ENCODE measurements around the gene WDR17.

Gene WDR17

DNA sequence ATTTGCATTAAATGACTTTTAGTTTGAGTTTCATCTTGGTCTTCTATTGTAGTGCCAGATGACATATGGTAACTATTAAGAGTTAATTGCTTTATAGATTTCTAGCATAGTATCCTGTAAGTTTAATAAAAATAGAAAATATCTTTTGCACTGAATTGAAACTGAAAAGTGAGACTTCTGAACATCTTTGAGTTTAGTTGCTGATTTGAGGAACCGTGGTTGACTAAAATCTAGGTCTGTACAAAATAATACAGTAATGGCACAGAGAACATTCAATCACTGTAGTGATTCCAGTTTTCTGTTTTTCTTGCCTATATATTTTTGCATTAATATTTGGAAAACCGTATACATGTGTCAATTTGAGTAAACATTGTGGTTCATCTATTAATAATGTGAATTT lies 69.0 kb downstream of the WDR17 start:
- peaks cover 0 to 2% (median 0%) of the 10 kb centered on the region in 4 experiments for H3K36me3 ChIP-seq (ENCODE audit: control insufficient read depth in 4 of 4, insufficient read depth in 4 of 4, low read length in 3 of 4)
- no CpG with 5 or more reads among the region's 2 CpGs for WGBS (ENCODE audit: insufficient coverage)
- POLR2A ChIA-PET, result no interaction called here

DNA sequence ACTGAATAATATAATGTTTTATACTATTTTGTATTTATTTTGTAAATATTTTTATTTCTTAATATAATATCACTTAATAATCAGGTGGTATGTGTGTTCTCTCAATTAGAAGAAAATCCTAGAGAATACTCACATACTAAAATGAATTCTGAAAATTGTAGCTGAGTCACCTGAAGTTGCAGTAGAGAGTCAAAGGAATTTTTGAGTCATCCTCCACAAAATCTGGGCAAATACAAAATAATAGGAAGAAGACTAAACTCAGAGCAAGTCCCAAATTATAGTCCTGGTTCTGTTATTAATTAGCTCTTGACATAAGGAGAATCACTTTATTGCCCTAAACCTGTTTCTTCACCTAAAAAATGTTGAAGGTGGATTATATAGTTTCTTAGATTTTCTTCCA lies 72.0 kb downstream of the WDR17 start:
- H3K9me3 ChIP-seq (ENCODE audit: control extremely low read depth in 1 of 5, control insufficient read depth in 4 of 5, insufficient read depth in 2 of 5, low read depth in 1 of 5, low read length in 4 of 5), result no peaks in the 10 kb centered on the region
- no peak overlapping the region for H3K4me3 ChIP-seq (ENCODE audit: control insufficient read depth in 1 of 7, extremely low read depth in 1 of 7, insufficient read depth in 4 of 7, low read depth in 2 of 7, low read length in 6 of 7)
- H3K27me3 ChIP-seq (replicated peaks in 2 of 5; ENCODE audit: control insufficient read depth in 4 of 5, insufficient read depth in 5 of 5, low read length in 4 of 5), result no peaks in the 10 kb centered on the region
- peaks cover 0 to 2% (median 0%) of the 10 kb centered on the region in 4 experiments for H3K36me3 ChIP-seq (ENCODE audit: control insufficient read depth in 4 of 4, insufficient read depth in 4 of 4, low read length in 3 of 4)
- no peak for DNase-seq
- no peaks in the 10 kb centered on the region for H3K4me1 ChIP-seq (ENCODE audit: control extremely low read depth in 1 of 4, control insufficient read depth in 4 of 4, insufficient read depth in 4 of 4, low read length in 3 of 4)
- ChIA-PET POLR2A (no interaction called here), CTCF (no interaction called here)
- H3K27ac ChIP-seq (ENCODE audit: insufficient read depth in 1 of 2, low read depth in 1 of 2, low read length in 2 of 2, poor library complexity in 1 of 2, severe bottlenecking in 2 of 2), result no peak overlapping the region

More for the DNA sequence above, 69.0 kb downstream of the WDR17 start:
- Histone ChIP-seq H3K4me1 (ENCODE audit: control extremely low read depth in 1 of 4, control insufficient read depth in 4 of 4, insufficient read depth in 4 of 4, low read length in 3 of 4) (no peaks in the 10 kb centered on the region), H3K4me3 (ENCODE audit: control insufficient read depth in 1 of 7, extremely low read depth in 1 of 7, insufficient read depth in 4 of 7, low read depth in 2 of 7, low read length in 6 of 7) (no peak overlapping the region), H3K27me3 (replicated peaks in 2 of 5; ENCODE audit: control insufficient read depth in 4 of 5, insufficient read depth in 5 of 5, low read length in 4 of 5) (no peaks in the 10 kb centered on the region), H3K27ac (ENCODE audit: insufficient read depth in 1 of 2, low read depth in 1 of 2, low read length in 2 of 2, poor library complexity in 1 of 2, severe bottlenecking in 2 of 2) (no peak overlapping the region), H3K9me3 (ENCODE audit: control extremely low read depth in 1 of 5, control insufficient read depth in 4 of 5, insufficient read depth in 2 of 5, low read depth in 1 of 5, low read length in 4 of 5) (no peaks in the 10 kb centered on the region)
- DNase-seq, result no peak
- CTCF ChIA-PET, result no interaction called here

DNA sequence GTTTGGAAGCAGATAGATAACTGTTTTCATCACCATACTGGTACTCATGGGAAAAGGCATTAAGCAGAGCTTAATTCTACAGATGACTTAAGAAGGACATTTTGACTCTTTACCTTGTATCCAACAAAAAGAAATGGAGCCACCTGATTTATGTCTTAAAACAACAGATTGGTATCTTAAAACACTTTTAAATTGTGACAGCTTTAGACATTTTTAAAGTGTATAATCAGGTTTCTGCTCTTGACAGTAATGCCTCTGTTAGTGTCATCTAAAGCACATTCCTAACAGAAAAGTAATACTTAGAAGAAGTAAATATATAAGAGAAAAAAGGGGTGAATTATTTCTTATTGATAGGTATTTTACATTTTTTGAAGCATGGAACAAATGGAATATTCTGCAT lies 73.9 kb downstream of the WDR17 start:
- no peaks in the 10 kb centered on the region for H3K27me3 ChIP-seq (replicated peaks in 2 of 5; ENCODE audit: control insufficient read depth in 4 of 5, insufficient read depth in 5 of 5, low read length in 4 of 5)
- no peaks in the 10 kb centered on the region for H3K4me1 ChIP-seq (ENCODE audit: control extremely low read depth in 1 of 4, control insufficient read depth in 4 of 4, insufficient read depth in 4 of 4, low read length in 3 of 4)
- DNase-seq, result no peak
- no peak overlapping the region for H3K27ac ChIP-seq (ENCODE audit: insufficient read depth in 1 of 2, low read depth in 1 of 2, low read length in 2 of 2, poor library complexity in 1 of 2, severe bottlenecking in 2 of 2)
- CTCF ChIA-PET, result no interaction called here
- H3K9me3 ChIP-seq (ENCODE audit: control extremely low read depth in 1 of 5, control insufficient read depth in 4 of 5, insufficient read depth in 2 of 5, low read depth in 1 of 5, low read length in 4 of 5), result no peaks in the 10 kb centered on the region
- POLR2A ChIA-PET, result no interaction called here
- no peak overlapping the region for H3K4me3 ChIP-seq (ENCODE audit: control insufficient read depth in 1 of 7, extremely low read depth in 1 of 7, insufficient read depth in 4 of 7, low read depth in 2 of 7, low read length in 6 of 7)
- H3K36me3 ChIP-seq (ENCODE audit: control insufficient read depth in 4 of 4, insufficient read depth in 4 of 4, low read length in 3 of 4), result peaks cover 0 to 2% (median 0%) of the 10 kb centered on the region in 4 experiments

DNA sequence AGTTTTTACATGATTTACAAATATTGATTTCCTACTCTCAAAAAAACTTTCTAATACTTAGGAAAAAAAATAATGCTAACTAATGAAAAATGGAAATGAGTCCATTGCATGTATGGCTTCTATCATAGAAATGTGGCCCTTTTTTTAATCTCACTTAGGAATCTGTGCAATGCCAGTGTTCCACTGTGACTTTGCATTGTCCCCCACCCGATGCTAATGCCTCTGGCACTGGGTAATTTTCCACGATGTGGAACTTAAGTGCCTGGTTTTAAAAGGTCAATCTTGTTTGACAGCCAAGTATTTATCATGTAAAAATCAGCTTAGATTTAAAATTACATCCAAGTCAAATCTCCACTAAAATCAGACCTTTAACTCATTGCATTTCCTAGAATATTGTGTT lies 76.6 kb downstream of the WDR17 start:
- Histone ChIP-seq H3K4me1 (ENCODE audit: control extremely low read depth in 1 of 4, control insufficient read depth in 4 of 4, insufficient read depth in 4 of 4, low read length in 3 of 4) (no peaks in the 10 kb centered on the region), H3K9me3 (ENCODE audit: control extremely low read depth in 1 of 5, control insufficient read depth in 4 of 5, insufficient read depth in 2 of 5, low read depth in 1 of 5, low read length in 4 of 5) (no peaks in the 10 kb centered on the region), H3K36me3 (ENCODE audit: control insufficient read depth in 4 of 4, insufficient read depth in 4 of 4, low read length in 3 of 4) (peaks cover 0 to 2% (median 0%) of the 10 kb centered on the region in 4 experiments), H3K4me3 (ENCODE audit: control insufficient read depth in 1 of 7, extremely low read depth in 1 of 7, insufficient read depth in 4 of 7, low read depth in 2 of 7, low read length in 6 of 7) (no peak overlapping the region), H3K27ac (ENCODE audit: insufficient read depth in 1 of 2, low read depth in 1 of 2, low read length in 2 of 2, poor library complexity in 1 of 2, severe bottlenecking in 2 of 2) (no peak overlapping the region), H3K27me3 (replicated peaks in 2 of 5; ENCODE audit: control insufficient read depth in 4 of 5, insufficient read depth in 5 of 5, low read length in 4 of 5) (no peaks in the 10 kb centered on the region)
- CTCF ChIA-PET, result interaction anchor here (1.6 kb wide), 1 partner anchor 9 kb away, joined by 5 read pairs; no protein-coding TSS in a partner anchor
- POLR2A ChIA-PET, result no interaction called here
- no peak for DNase-seq
- 100% methylated on average over 1 of the region's 2 CpGs for WGBS (ENCODE audit: insufficient coverage)

DNA sequence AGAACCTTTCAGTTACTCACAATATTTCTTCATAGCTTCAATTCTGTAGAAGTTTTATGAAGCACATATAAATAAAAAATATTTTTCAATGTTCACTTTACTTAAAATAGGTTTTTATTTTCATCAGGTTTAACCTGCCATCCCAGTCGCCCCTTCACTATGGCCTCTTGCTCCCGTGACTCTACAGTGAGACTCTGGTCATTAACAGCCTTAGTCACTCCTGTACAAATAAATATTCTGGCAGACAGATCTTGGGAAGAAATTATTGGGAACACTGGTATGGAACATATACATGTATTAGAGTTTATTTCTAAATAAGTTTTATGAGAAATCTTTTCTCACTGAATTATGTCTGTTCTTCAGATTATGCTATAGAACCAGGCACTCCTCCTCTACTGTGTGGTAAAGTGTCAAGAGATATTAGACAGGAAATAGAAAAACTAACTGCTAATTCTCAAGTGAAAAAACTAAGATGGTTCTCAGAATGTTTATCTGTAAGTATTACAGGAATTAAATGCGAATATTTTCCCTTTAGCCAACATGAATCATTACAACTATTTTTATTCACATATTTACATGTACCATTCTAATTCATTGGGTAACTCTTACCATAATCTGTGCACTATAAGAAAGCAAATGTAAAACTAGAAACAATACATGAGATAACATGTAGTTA lies 84.2 kb downstream of the WDR17 start:
- Histone ChIP-seq H3K36me3 (ENCODE audit: control insufficient read depth in 4 of 4, insufficient read depth in 4 of 4, low read length in 3 of 4) (no peaks in the 10 kb centered on the region), H3K4me1 (ENCODE audit: control extremely low read depth in 1 of 4, control insufficient read depth in 4 of 4, insufficient read depth in 4 of 4, low read length in 3 of 4) (no peaks in the 10 kb centered on the region), H3K9me3 (ENCODE audit: control extremely low read depth in 1 of 5, control insufficient read depth in 4 of 5, insufficient read depth in 2 of 5, low read depth in 1 of 5, low read length in 4 of 5) (no peaks in the 10 kb centered on the region), H3K4me3 (ENCODE audit: control insufficient read depth in 1 of 7, extremely low read depth in 1 of 7, insufficient read depth in 4 of 7, low read depth in 2 of 7, low read length in 6 of 7) (no peak overlapping the region), H3K27me3 (replicated peaks in 2 of 5; ENCODE audit: control insufficient read depth in 4 of 5, insufficient read depth in 5 of 5, low read length in 4 of 5) (no peaks in the 10 kb centered on the region), H3K27ac (ENCODE audit: insufficient read depth in 1 of 2, low read depth in 1 of 2, low read length in 2 of 2, poor library complexity in 1 of 2, severe bottlenecking in 2 of 2) (no peak overlapping the region)
- WGBS (ENCODE audit: insufficient coverage), result 100% methylated on average over 2 of the region's 3 CpGs
- CTCF ChIA-PET, result interaction anchor here (0.8 to 3.0 kb wide), 6 partner anchors 127 to 194 kb away, joined by 3 to 17 read pairs (median 4); no protein-coding TSS in a partner anchor
- POLR2A ChIA-PET, result no interaction called here
- no peak for DNase-seq

DNA sequence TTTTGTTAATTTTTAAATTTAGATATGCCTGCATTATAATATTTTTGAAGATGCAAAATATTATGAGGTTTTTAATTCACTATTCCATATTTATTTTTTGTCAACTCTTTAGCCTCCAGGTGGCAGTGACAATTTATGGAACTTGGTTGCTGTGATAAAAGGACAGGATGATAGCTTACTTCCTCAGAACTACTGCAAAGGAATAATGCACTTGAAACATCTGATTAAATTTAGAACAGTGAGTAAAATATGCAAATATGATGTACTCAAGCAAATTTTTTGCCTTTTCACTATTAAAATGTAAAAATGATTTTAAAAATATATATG lies 84.7 kb downstream of the WDR17 start:
- H3K36me3 ChIP-seq (ENCODE audit: control insufficient read depth in 4 of 4, insufficient read depth in 4 of 4, low read length in 3 of 4), result no peaks in the 10 kb centered on the region
- CTCF ChIA-PET, result interaction anchor here (0.9 to 3.0 kb wide), 6 partner anchors 19 to 194 kb away, joined by 3 to 17 read pairs (median 4); partner anchors contain the start of gene SPATA4
- peak; percentile 22 to 52 (median 51) for DNase-seq
- no peaks in the 10 kb centered on the region for H3K4me1 ChIP-seq (ENCODE audit: control extremely low read depth in 1 of 4, control insufficient read depth in 4 of 4, insufficient read depth in 4 of 4, low read length in 3 of 4)
- H3K9me3 ChIP-seq (ENCODE audit: control extremely low read depth in 1 of 5, control insufficient read depth in 4 of 5, insufficient read depth in 2 of 5, low read depth in 1 of 5, low read length in 4 of 5), result no peaks in the 10 kb centered on the region
- H3K4me3 ChIP-seq (ENCODE audit: control insufficient read depth in 1 of 7, extremely low read depth in 1 of 7, insufficient read depth in 4 of 7, low read depth in 2 of 7, low read length in 6 of 7), result no peak overlapping the region
- no peaks in the 10 kb centered on the region for H3K27me3 ChIP-seq (replicated peaks in 2 of 5; ENCODE audit: control insufficient read depth in 4 of 5, insufficient read depth in 5 of 5, low read length in 4 of 5)
- POLR2A ChIA-PET, result no interaction called here
- H3K27ac ChIP-seq (ENCODE audit: insufficient read depth in 1 of 2, low read depth in 1 of 2, low read length in 2 of 2, poor library complexity in 1 of 2, severe bottlenecking in 2 of 2), result no peak overlapping the region

DNA sequence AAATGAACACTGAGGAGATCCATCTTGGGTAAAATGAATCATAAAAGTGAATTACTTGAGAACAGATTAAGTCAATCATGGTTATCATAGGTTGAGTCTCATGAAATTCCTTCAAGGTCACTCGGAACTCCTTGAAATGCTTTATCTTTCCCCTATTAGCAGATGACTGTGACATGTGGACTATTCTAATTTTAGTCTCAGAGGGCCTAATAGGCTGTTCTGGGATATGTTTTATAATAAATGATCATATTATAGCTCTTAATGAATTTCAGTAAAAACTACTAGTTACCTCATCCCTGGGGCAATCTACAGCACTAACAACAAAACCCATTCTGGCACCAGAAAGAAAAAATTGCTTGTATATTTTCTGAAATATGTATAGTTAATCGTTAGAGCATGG lies 85.1 kb downstream of the WDR17 start:
- no CpG with 5 or more reads among the region's 2 CpGs for WGBS (ENCODE audit: insufficient coverage)
- no peak for DNase-seq
- no peaks in the 10 kb centered on the region for H3K9me3 ChIP-seq (ENCODE audit: control extremely low read depth in 1 of 5, control insufficient read depth in 4 of 5, insufficient read depth in 2 of 5, low read depth in 1 of 5, low read length in 4 of 5)

More for the DNA sequence above, 85.1 kb downstream of the WDR17 start:
- Histone ChIP-seq H3K27me3 (replicated peaks in 2 of 5; ENCODE audit: control insufficient read depth in 4 of 5, insufficient read depth in 5 of 5, low read length in 4 of 5) (no peaks in the 10 kb centered on the region), H3K36me3 (ENCODE audit: control insufficient read depth in 4 of 4, insufficient read depth in 4 of 4, low read length in 3 of 4) (no peaks in the 10 kb centered on the region), H3K27ac (ENCODE audit: insufficient read depth in 1 of 2, low read depth in 1 of 2, low read length in 2 of 2, poor library complexity in 1 of 2, severe bottlenecking in 2 of 2) (no peak overlapping the region), H3K4me3 (ENCODE audit: control insufficient read depth in 1 of 7, extremely low read depth in 1 of 7, insufficient read depth in 4 of 7, low read depth in 2 of 7, low read length in 6 of 7) (no peak overlapping the region), H3K4me1 (ENCODE audit: control extremely low read depth in 1 of 4, control insufficient read depth in 4 of 4, insufficient read depth in 4 of 4, low read length in 3 of 4) (no peaks in the 10 kb centered on the region)
- ChIA-PET POLR2A (no interaction called here), CTCF (interaction anchor here (0.9 to 3.0 kb wide), 7 partner anchors 8 to 193 kb away, joined by 3 to 17 read pairs (median 4); partner anchors contain the start of gene SPATA4)

All from common myeloid progenitor, CD34-positive (primary cell).